HG03457 (cell line): Measurements from ENCODE around the gene RELCH.

Experiments
- ATAC-seq: cut with Tn5 transposase; IDR thresholded peaks from one replicate; pipeline ENCODE4 v1.9.1; 2021; ENCODE audit warnings: moderate number of reproducible peaks; ENCODE audit not compliant: unreplicated experiment

The RELCH gene

GRCh38 chr18:62248313-62248712, 61.3 kb downstream of the RELCH start:
- no peak for ATAC-seq

- peak; percentile 47 for ATAC-seq
Observed at GRCh38 chr18:62249478-62250097, 62.5 kb downstream of the RELCH start.

- ATAC-seq, result no peak
Observed at GRCh38 chr18:62250475-62250874, 63.4 kb downstream of the RELCH start.

GRCh38 chr18:62258093-62258492, 71.0 kb downstream of the RELCH start:
- ATAC-seq, result no peak

- no peak for ATAC-seq
Observed at GRCh38 chr18:62258616-62259015, 71.6 kb downstream of the RELCH start.

- no peak for ATAC-seq
Observed at GRCh38 chr18:62262061-62262460, 75.0 kb downstream of the RELCH start.

GRCh38 chr18:62264984-62265383, 77.9 kb downstream of the RELCH start:
- no peak for ATAC-seq

GRCh38 chr18:62277045-62277444, 90.0 kb downstream of the RELCH start:
- ATAC-seq, result no peak

- no peak for ATAC-seq
Observed at GRCh38 chr18:62279561-62279960, 92.5 kb downstream of the RELCH start.

GRCh38 chr18:62280058-62280457, 93.0 kb downstream of the RELCH start:
- no peak for ATAC-seq

- no peak for ATAC-seq
Observed at GRCh38 chr18:62280786-62281185, 93.7 kb downstream of the RELCH start.

GRCh38 chr18:62281684-62282083, 94.6 kb downstream of the RELCH start:
- ATAC-seq, result no peak

- no peak for ATAC-seq
Observed at GRCh38 chr18:62282188-62282629, 95.2 kb downstream of the RELCH start.

- no peak for ATAC-seq
Observed at GRCh38 chr18:62284637-62285036, 97.6 kb downstream of the RELCH start.

GRCh38 chr18:62285281-62285680, 98.2 kb downstream of the RELCH start:
- ATAC-seq, result no peak

- no peak for ATAC-seq
Observed at GRCh38 chr18:62287781-62288664, 101.0 kb downstream of the RELCH start.

GRCh38 chr18:62288665-62289008, 101.6 kb downstream of the RELCH start:
- ATAC-seq, result no peak

- ATAC-seq, result no peak
Observed at GRCh38 chr18:62289047-62289446, 102.0 kb downstream of the RELCH start.

- ATAC-seq, result no peak
Observed at GRCh38 chr18:62294073-62294472, 107.0 kb downstream of the RELCH start.

GRCh38 chr18:62300359-62300963, 113.4 kb downstream of the RELCH start:
- no peak for ATAC-seq

GRCh38 chr18:62301322-62301721, 114.3 kb downstream of the RELCH start:
- ATAC-seq, result no peak

GRCh38 chr18:62312851-62313250, 125.8 kb downstream of the RELCH start:
- no peak for ATAC-seq
